A549 (cell line): ENCODE measurements around the gene PLIN3.

Experiments
- CBX2 ChIP-seq: fragments of 200-600 bp; sonication (generic); IDR thresholded peaks from 2 replicates; pipeline ENCODE4 v1.6.1; 2016; ENCODE audit warnings: low read depth, mild to moderate bottlenecking, borderline replicate concordance
- CTCF ChIP-seq: fragments of >200 bp; sonication (Bioruptor Twin); formaldehyde crosslinking; IDR thresholded peaks from 3 replicates; pipeline ENCODE4 v1.5.1; 2016
- EP300 ChIP-seq, 2 experiments: fragments of >200 bp; sonication (Bioruptor Twin); formaldehyde crosslinking; IDR thresholded peaks; 2 replicates in 1 of 2; 3 replicates in 1 of 2; pipeline ENCODE4 v1.6.1; 2016 to 2017
- JUN ChIP-seq, 2 experiments: fragments of >200 bp; sonication (Bioruptor Twin); formaldehyde crosslinking; IDR thresholded peaks; 2 replicates in 1 of 2; 3 replicates in 1 of 2; pipeline ENCODE4 v1.6.1; 2016 to 2017
- MAFK ChIP-seq: fragments of 450-650 bp; IDR thresholded peaks from 2 replicates; pipeline ENCODE4 v1.6.1; 2014; ENCODE audit not compliant: partially characterized antibody
- POLR2A ChIP-seq: IDR thresholded peaks from 2 replicates; pipeline ENCODE4 v1.6.1; 2012; ENCODE audit warnings: mild to moderate bottlenecking, low read length

DNA sequence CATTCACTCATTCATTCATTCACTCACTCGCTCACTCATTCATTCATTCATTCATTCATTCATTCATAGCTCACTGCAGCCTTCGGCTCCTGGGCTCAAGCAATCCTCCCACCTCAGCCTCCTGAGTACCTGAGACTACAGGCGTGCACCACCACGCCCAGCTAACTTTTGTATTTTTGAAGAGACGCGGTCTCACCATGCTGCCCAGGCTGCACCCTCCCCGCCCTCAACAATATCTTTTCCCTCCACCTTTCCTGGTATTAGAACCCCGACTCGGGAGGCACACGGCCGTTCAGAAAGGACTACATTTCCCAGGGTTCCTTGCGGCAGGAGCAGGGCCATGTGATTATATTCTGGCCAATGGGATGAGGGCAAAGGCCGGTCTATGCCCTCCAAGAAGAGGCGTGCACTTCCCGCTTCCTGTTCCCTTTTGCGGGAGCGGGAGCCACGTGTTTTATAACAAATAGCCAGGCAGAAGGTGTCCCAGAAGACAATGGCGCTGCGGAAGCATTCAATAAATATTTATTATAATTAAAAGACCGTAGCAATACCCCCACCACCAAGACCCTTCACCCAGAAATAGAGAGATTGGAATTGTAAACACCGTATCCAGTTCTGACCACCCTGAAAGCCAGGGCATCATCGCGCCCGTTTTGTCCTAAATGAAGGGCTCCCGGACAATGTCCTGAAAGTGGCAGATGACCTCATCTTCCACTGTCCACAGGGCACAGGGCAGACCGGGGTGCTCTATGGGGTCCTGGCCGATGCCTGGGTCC, 51.9 kb downstream of the PLIN3 start:
- TF ChIP-seq EP300 (IDR thresholded peaks at IDR 0.05) (no peak), JUN (IDR thresholded peaks at IDR 0.05) (no peak), MAFK (no peak), CTCF (no peak), POLR2A (no peak), CBX2 (no peak)
